ENCODE results near the gene ACADSB.

Gene ACADSB

DNA sequence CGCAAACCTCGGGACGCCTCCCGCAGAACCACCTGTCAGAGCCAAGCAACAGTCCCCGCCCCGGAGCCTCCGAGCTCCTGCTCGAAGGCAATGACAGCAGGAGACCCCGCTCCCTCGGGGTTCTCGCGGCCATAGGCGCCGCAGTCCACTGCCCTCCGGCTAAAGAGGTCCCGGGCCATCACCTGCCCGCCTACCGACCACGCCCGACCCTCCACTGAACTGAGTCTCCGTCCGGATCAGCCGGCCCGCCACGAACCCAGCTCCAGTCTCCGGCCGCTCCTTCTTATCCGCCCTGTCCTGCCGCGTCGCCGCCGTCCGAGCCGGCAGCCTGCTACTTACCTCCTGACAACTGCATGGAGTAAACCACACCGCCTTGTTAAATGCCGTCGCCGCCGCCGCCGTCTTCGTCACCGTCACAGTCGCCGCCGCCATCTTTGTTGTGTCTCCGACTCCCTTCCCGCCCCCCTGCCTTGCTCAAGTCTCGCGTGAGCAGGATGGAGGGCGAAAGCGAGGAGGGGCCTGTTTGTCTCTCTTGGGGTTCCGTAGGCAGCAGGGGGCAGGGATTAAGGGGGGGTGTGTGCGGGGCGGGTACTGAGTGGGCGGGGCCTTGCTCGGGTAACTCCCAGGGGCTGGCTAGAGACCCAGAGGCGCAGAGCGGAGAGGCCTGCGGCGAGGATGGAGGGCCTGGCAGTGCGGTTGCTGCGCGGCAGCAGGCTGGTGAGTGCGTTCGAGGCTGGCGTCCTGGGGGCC lies at the start of gene ACADSB, which contains the start of gene IKZF5:
Gene ACADSB, plus strand, starts transcription at position 652 of the 750 bp plus-strand sequence. Its CDS starts 24 bp downstream, at position 676.
Gene IKZF5, minus strand, starts transcription at position 441 of the 750 bp plus-strand sequence. CDS start 10,170 bp downstream, outside the sequence.
- peak; percentile 92 for DNase-seq (ENCODE audit: low read depth)

- no peak for DNase-seq (ENCODE audit: low read depth)
Observed at GRCh38 chr10:122962405-122962804, 46.4 kb upstream of the ACADSB start.

- DNase-seq (ENCODE audit: low read depth): no peak
Observed at GRCh38 chr10:122966879-122967278, 41.9 kb upstream of the ACADSB start.

DNA sequence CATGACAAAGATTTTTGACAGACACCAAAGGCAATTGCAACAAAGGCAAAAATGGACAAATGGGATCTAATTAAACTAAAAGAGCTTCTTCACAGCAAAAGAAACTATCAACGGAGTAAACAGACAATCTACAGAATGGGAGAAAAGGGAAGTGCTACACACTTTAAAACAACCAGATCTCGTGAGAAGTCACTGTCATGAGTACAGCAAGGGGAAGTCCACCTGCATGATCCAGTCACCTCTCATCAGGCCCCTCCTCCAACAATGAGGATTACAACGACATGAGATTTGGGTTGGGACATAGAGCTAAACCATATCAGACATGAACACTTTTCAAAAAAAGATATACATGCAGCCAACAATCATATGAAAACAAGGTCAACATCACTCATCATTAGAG lies 40.1 kb upstream of the ACADSB start:
- DNase-seq (ENCODE audit: low read depth): no peak

DNA sequence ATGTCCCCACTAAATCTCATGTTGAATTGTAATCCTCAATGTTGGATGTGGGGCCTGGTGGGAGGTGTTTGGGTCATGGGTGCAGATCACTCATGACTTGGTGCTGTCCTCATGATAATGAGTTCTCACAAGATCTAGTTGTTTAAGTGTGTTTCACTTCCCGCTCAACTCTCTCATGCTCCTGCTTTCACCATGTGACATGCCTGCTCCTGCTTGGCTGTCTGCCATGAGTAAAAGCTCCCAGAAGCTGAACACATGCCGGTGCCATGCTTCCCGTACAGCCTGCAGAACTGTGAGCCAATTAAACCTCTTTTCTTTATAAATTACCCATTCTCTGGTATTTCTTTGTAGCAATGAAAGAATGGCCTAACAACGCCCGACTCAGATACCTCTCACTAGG lies 34.8 kb upstream of the ACADSB start:
- DNase-seq (ENCODE audit: low read depth): no peak

DNA sequence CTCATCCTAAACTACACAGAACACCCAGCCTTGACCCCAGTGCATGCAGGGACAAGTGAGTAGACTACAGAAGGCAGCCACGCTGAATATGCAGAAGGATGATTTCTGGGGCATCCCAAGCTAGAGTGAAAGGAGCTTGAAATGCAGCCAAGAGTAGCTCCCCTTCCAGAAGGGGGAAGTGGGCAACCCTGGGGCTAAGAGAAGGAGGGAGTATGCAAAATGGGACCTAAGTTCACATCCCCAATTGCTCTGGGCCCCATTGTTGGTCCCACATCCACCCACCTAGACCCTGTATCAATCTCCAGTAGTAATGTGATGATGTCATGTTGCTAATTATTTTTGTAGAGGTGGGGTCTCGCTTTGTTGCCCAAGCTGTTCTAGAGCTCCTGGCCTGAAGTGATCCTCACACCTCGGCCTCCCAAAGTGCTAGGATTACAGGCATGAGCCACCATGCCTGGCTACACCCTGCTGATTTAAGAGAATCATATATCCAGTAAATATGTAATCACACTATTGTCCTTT lies 34.2 kb upstream of the ACADSB start:
- DNase-seq (ENCODE audit: low read depth): no peak

DNA sequence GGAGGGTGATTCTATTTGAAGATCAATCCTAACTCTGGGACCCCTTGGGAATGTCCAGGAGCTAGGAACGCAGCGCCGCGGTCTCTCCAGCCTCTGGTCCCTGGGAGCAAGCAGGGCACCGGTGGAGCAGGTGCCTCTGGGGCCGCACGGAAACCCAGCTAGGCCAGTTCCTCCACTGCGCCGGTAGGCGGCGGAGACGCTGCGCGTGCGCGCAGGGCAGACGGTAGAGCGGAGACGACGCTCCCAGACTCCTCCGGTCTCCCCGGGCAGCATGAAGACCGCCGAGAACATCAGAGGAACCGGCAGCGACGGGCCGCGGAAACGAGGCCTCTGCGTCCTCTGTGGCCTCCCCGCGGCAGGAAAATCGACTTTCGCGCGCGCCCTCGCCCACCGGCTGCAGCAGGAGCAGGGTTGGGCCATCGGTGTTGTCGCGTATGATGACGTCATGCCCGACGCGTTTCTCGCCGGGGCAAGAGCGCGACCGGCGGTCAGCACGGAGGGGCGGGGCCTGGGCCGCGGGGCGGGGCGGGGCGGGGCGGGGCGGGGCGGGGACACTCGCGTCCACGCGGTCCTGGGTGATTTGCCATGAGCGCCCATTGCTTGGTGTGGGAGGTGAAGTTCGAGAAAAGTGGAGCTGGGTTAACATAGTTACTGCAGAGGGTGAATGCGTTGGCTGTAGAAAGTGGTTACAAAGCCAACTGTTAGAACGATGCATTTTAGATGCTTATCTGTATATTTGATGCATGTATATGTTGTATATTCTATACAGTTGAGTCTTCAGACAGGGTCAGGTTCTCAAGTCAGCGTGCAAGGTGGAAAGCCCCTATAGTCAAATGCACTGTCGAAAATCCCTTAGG lies 28.4 kb upstream of the ACADSB start, which contains the start of gene PSTK:
Gene PSTK, plus strand, starts transcription at position 193 of the 857 bp plus-strand sequence. Its CDS starts 79 bp downstream, at position 272.
- DNase-seq (ENCODE audit: low read depth): peak; percentile 80

DNA sequence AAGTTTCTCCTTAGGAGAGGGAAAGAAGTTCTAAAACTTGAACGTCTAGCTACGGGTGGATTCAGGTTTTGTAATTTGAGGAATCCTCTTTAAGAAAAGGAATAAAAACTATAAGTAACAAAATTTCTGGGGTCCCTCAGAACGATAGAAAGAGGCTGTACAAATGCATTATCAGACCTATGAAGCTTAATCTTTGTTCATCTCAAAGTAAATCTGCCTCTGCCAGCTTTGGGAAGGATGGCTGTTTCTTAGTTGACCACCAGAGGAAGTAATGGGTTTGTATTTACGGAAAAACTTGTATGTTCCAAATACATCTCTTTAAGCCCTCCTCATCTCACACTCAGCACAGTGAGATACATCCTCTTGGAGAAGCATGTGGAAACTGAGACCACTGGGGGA lies 27.7 kb upstream of the ACADSB start:
- DNase-seq (ENCODE audit: low read depth): no peak

DNA sequence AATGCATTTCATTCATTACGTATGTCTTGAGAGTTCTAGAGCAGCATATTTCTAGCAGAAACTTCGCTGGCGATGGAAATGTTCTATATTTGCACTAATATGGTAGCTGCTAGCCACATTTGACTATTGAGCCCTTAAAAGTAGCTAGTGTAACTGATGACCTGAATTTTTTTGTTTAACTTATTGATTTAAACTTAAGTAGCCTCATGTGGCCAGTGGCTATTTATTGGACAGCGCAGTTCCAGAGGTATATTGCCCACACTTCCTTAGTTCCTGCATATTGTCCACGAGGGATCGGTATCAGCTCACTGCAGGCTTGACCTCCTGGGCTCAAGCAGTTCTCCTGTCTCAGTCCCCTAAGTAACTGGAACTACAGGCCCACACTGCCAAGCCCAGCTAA lies 24.9 kb upstream of the ACADSB start:
- DNase-seq (ENCODE audit: low read depth): no peak

- no peak for DNase-seq (ENCODE audit: low read depth)
Observed at GRCh38 chr10:122984708-122985107, 24.1 kb upstream of the ACADSB start.

GRCh38 chr10:122986335-122986734 lies 22.5 kb upstream of the ACADSB start:
- DNase-seq (ENCODE audit: low read depth): no peak

DNA sequence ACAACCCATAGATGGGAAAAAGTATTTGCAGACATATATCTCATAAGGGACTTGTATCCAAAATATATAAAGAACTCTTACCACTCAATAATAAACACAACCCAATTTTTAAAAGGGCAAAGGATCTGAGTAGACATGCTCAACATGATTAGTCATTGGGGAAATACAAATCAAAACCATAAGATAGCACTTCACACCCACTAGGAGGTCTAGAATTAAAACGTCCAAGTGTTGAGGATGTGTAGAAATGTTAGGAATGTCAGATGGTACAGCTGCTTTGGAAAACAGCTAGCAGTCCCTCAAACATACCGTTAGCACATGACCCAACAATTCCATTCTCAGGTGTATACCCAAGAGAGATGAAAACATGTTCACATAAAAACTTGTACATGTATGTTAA lies 20.3 kb upstream of the ACADSB start:
- DNase-seq (ENCODE audit: low read depth): no peak

DNA sequence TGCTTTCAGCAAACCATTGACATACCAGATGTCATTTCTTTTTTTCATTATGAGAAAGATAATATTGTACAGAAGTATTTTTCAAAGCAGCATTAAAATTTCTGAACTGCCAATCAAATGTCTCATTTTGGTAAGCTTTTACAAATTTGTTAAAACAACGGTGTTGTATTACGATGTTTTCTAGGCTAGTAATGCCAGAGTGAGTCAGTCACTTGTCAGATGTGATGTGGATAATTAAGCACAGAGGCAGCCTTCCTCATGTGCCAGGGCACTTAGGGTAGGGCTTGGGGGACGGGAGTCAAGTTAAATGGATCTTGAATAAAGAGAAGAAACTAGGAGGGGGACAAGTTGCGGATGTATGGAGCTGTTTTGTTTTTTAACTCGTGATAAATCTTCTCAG lies 18.5 kb upstream of the ACADSB start:
- no peak for DNase-seq (ENCODE audit: low read depth)

GRCh38 chr10:122992031-122992585 lies 16.7 kb upstream of the ACADSB start:
- no peak for DNase-seq (ENCODE audit: low read depth)

- no peak for DNase-seq (ENCODE audit: low read depth)
Observed at GRCh38 chr10:122993797-122994336, 14.9 kb upstream of the ACADSB start.

GRCh38 chr10:122995936-122996335 lies 12.9 kb upstream of the ACADSB start:
- no peak for DNase-seq (ENCODE audit: low read depth)

DNA sequence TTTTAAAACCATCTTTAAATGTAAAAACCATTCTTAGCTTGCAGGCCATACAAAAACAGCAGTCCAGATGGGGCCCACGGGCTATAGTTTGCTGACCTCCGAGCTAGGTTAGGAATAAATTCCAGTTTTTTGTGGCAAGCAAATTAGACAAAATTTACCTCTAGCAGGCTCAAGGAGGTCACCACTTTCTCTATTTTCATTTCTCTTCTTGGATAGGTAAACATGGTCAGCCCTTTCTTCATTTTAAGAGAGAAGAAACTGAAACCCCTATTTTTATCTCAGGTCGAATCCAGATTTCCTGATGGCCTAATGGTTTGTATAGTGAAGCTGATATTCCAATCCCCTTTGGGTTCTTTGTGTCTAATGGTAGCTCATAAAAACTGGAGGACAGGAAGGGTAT lies 10.9 kb upstream of the ACADSB start:
- no peak for DNase-seq (ENCODE audit: low read depth)

GRCh38 chr10:122998360-122998917 lies 10.4 kb upstream of the ACADSB start:
- no peak for DNase-seq (ENCODE audit: low read depth)

DNA sequence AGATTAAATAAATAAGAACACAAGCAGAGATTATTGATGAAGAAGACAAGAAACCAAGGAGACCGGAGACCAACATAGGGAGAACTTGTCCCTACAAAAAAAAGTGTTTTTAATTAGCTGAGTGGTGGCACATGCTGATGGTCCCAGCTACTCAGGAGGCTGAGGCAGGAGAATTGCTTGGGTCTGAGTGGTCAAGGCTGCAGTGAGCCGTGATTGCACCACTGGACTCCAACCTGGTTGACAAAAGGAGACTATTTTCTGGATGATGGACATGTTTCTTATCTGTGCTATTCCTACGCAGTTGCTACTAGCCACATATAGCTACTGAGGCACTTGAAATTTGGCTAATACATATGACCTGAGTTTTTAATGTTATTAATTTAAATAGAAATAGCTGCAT lies 9.9 kb upstream of the ACADSB start:
- DNase-seq (ENCODE audit: low read depth): no peak

DNA sequence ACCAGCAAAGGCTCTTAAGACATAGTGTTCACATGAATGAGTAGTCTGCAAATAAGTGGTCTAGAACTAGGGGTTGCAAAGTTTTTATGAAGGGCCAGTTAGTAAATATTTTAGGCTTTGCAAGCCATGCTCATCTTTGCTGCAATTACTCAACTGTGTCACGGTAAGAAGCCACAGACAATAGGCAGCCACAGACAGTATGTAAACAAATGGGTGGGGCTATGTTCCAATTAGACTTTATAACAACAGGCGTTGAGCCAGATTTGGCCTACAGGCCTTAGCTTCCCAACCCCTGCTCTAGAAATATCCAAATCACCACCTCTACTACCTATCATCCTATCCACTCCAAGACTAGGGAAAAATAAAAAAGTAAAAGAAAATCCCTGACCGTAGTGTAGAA lies 9.5 kb upstream of the ACADSB start:
- no peak for DNase-seq (ENCODE audit: low read depth)

DNA sequence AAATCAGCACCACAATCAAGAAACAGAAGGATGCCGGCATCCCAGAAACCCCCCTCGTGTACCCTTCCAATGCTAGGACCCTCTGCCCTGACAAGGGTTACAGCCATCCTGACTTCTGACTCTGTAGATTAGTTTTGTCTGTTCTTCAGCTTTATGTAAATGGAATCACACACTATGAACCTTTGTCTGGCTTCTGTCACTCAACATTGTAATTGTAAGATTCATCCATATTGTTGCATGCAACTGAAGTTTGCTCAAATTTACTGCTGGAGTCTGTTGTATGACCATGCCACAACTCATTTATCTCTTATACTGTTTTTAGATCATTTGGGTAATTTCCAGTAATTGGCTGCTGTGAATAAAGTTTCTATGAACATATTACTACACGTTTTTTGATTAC lies 8.7 kb upstream of the ACADSB start:
- DNase-seq (ENCODE audit: low read depth): no peak

DNA sequence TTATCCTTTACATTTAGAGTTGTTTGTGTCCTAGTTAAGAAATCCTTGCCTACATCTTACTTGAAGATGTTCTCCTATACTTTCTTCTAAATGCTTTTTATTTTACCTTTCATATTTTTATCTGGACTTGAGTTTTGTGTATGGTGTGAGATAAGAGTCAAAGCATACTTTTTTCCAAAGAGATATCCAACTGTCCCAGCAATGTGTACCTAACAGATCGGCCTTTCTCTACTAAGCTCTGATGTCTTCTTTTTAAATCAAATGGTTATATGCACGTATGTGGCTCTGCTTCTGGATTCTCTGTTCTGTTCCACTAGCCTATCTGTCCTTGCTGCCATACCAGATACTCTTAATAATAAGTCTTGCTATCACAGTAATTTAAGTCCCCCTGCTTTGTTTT lies 7.4 kb upstream of the ACADSB start:
- no peak for DNase-seq (ENCODE audit: low read depth)

Measured in activated T-helper 1 cell treated with Interleukin-2 at 50 U/mL for 16 hours (primary cell).